A549 (cell line): ENCODE data around the gene ADAM10.

ENCODE experiments used
- CHD4 ChIP-seq: fragments of 200-600 bp; sonication (generic); IDR thresholded peaks from 2 replicates; pipeline ENCODE4 v1.6.1; 2016; ENCODE audit warnings: antibody characterized with exemption, mild to moderate bottlenecking, borderline replicate concordance
- HDAC2 ChIP-seq: fragments of 200-600 bp; sonication (generic); IDR thresholded peaks from 2 replicates; pipeline ENCODE4 v1.6.1; 2016
- KDM1A ChIP-seq: fragments of 200-600 bp; sonication (generic); IDR thresholded peaks from 2 replicates; pipeline ENCODE4 v1.6.1; 2016; ENCODE audit warnings: low read depth, mild to moderate bottlenecking
- RAD21 ChIP-seq, 2 experiments: fragments of >200 bp in 1 of 2; sonication (Bioruptor Twin) in 1 of 2; formaldehyde crosslinking in 1 of 2; IDR thresholded peaks in 1 of 2; conservative IDR thresholded peaks in 1 of 2; 2 replicates in 1 of 2; 3 replicates in 1 of 2; pipeline ENCODE4 v1.6.1; 2012 to 2018; ENCODE audit warnings: inconsistent platforms in 1 of 2
- TF ChIP-seq, protein P1 (sequence below): fragments of >200 bp; sonication (Bioruptor Twin); formaldehyde crosslinking; IDR thresholded peaks from 3 replicates; pipeline ENCODE4 v1.5.1; 2016
- TF ChIP-seq, protein P2 (sequence below): fragments of 450-650 bp; IDR thresholded peaks from 2 replicates; pipeline ENCODE4 v1.6.1; 2014; ENCODE audit warnings: antibody characterized with exemption
- TF ChIP-seq, protein P3 (sequence below): IDR thresholded peaks from 2 replicates; pipeline ENCODE4 v1.6.1; 2012

DNA sequence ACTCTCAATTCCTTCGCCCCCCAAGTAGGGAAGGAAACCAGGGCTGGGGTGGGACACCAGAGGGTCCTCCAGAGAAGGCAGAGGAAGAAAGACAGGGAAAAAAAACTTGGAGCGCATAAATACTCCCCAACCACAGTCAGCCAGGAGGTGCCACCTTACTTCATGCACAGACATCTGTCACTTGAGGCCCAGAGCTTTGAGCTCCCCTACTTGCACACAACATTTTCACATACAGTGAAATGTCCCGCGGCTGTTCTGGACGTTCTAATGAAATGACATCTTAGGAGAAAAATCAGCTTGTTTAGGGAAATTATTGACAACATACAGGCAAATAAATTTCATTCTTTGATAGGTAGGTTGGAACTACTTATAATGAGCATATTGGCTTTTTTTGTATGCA, 204.8 kb downstream of the ADAM10 start:
- TF ChIP-seq, protein P1, sequence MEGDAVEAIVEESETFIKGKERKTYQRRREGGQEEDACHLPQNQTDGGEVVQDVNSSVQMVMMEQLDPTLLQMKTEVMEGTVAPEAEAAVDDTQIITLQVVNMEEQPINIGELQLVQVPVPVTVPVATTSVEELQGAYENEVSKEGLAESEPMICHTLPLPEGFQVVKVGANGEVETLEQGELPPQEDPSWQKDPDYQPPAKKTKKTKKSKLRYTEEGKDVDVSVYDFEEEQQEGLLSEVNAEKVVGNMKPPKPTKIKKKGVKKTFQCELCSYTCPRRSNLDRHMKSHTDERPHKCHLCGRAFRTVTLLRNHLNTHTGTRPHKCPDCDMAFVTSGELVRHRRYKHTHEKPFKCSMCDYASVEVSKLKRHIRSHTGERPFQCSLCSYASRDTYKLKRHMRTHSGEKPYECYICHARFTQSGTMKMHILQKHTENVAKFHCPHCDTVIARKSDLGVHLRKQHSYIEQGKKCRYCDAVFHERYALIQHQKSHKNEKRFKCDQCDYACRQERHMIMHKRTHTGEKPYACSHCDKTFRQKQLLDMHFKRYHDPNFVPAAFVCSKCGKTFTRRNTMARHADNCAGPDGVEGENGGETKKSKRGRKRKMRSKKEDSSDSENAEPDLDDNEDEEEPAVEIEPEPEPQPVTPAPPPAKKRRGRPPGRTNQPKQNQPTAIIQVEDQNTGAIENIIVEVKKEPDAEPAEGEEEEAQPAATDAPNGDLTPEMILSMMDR = no peak
- no peak for TF ChIP-seq RAD21 (conservative IDR thresholded peaks at IDR 0.05 in 1 of 2, IDR thresholded peaks at IDR 0.05 in 1 of 2)
- TF ChIP-seq KDM1A = no peak
- TF ChIP-seq, protein P2, sequence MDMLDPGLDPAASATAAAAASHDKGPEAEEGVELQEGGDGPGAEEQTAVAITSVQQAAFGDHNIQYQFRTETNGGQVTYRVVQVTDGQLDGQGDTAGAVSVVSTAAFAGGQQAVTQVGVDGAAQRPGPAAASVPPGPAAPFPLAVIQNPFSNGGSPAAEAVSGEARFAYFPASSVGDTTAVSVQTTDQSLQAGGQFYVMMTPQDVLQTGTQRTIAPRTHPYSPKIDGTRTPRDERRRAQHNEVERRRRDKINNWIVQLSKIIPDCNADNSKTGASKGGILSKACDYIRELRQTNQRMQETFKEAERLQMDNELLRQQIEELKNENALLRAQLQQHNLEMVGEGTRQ = no peak
- TF ChIP-seq, protein P3, sequence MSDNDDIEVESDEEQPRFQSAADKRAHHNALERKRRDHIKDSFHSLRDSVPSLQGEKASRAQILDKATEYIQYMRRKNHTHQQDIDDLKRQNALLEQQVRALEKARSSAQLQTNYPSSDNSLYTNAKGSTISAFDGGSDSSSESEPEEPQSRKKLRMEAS = no peak
- TF ChIP-seq HDAC2 = no peak
- no peak for TF ChIP-seq CHD4
